Neural crest cell (in vitro differentiated cells): ENCODE results near the gene TANC2. TPM values are rescaled to one million over a fixed set of nuclear protein-coding genes. Genes with fewer than 3 reads are reported as not detected.

ENCODE experiments used
- DNase-seq: peaks from one replicate; pipeline ENCODE4 v3.0.0; 2021; ENCODE audit warnings: low read depth, mixed read lengths, low spot score
- H3K27ac Mint-ChIP-seq: one replicate; pipeline ENCODE4 v1.8.0; 2021; ENCODE audit warnings: mild to moderate bottlenecking, mixed read lengths; ENCODE audit not compliant: unreplicated experiment
- H3K27me3 Mint-ChIP-seq: 2 replicates; pipeline ENCODE4 v1.8.0; 2021; ENCODE audit warnings: low read depth, mild to moderate bottlenecking, mixed read lengths
- H3K36me3 Mint-ChIP-seq: 2 replicates; pipeline ENCODE4 v1.8.0; 2021; ENCODE audit warnings: low read depth, mild to moderate bottlenecking, mixed read lengths
- H3K4me1 Mint-ChIP-seq: 2 replicates; pipeline ENCODE4 v1.8.0; 2021; ENCODE audit warnings: mixed read lengths
- H3K4me3 Mint-ChIP-seq: one replicate; pipeline ENCODE4 v1.8.0; 2021; ENCODE audit warnings: mild to moderate bottlenecking, mixed read lengths
- H3K9me3 Mint-ChIP-seq: 2 replicates; pipeline ENCODE4 v1.8.0; 2021; ENCODE audit warnings: mixed read lengths
- CTCF ChIP-seq: fragments of 200-600 bp; sonication (generic); conservative IDR thresholded peaks from 2 replicates; pipeline ENCODE4 v1.5.0; 2021; ENCODE audit warnings: antibody characterized with exemption, mild to moderate bottlenecking
- total RNA-seq: library from RNA; stranded (reverse); gene quantifications from 2 replicates; pipeline ENCODE4 v1.2.1, GENCODE V29; 2021

The TANC2 gene
- total RNA-seq, 1 donor from 2014 or later = 37.8 TPM

- H3K9me3 Mint-ChIP-seq = no peaks in the 10 kb centered on the region
- H3K4me3 Mint-ChIP-seq = no peak overlapping the region
- no peak for TF ChIP-seq CTCF
- H3K36me3 Mint-ChIP-seq = no peaks in the 10 kb centered on the region
- DNase-seq = no peak
- H3K27ac Mint-ChIP-seq = no peak overlapping the region
- H3K4me1 Mint-ChIP-seq = no peaks in the 10 kb centered on the region
- H3K27me3 Mint-ChIP-seq = no peaks in the 10 kb centered on the region
These were observed 17.7 kb upstream of the TANC2 start for GRCh38 chr17:62948370-62948769.

GRCh38 chr17:62949036-62949435 lies 17.0 kb upstream of the TANC2 start:
- Mint-ChIP-seq H3K4me1 (no peaks in the 10 kb centered on the region), H3K4me3 (no peak overlapping the region), H3K9me3 (no peaks in the 10 kb centered on the region), H3K36me3 (no peaks in the 10 kb centered on the region), H3K27ac (no peak overlapping the region), H3K27me3 (no peaks in the 10 kb centered on the region)
- no peak for TF ChIP-seq CTCF
- no peak for DNase-seq

- Mint-ChIP-seq H3K36me3 (no peaks in the 10 kb centered on the region), H3K4me1 (no peaks in the 10 kb centered on the region), H3K27ac (no peak overlapping the region), H3K4me3 (no peak overlapping the region), H3K27me3 (no peaks in the 10 kb centered on the region), H3K9me3 (no peaks in the 10 kb centered on the region)
- no peak for DNase-seq
- no peak for TF ChIP-seq CTCF
These were observed 16.0 kb upstream of the TANC2 start for GRCh38 chr17:62950067-62950466.

- TF ChIP-seq CTCF = no peak
- H3K4me3 Mint-ChIP-seq = no peak overlapping the region
These were observed 10.1 kb upstream of the TANC2 start for GRCh38 chr17:62955841-62956352.

GRCh38 chr17:62963296-62963695 lies 2.7 kb upstream of the TANC2 start:
- Mint-ChIP-seq H3K27ac (no peak overlapping the region), H3K4me3 (peak overlapping the region; percentile 24), H3K27me3 (peaks cover 15% of the 10 kb centered on the region), H3K4me1 (peaks cover 22% of the 10 kb centered on the region), H3K36me3 (no peaks in the 10 kb centered on the region), H3K9me3 (no peaks in the 10 kb centered on the region)
- no peak for DNase-seq
- TF ChIP-seq CTCF = no peak

More at GRCh38 chr17:62955841-62956352, 10.1 kb upstream of the TANC2 start:
- no peaks in the 10 kb centered on the region for H3K9me3 Mint-ChIP-seq
- DNase-seq = no peak
- no peaks in the 10 kb centered on the region for H3K4me1 Mint-ChIP-seq
- no peak overlapping the region for H3K27ac Mint-ChIP-seq
- no peaks in the 10 kb centered on the region for H3K36me3 Mint-ChIP-seq
- no peaks in the 10 kb centered on the region for H3K27me3 Mint-ChIP-seq
